ENCODE measurements around the gene NOL3. TPM values are rescaled to one million over a fixed set of nuclear protein-coding genes. Genes with fewer than 3 reads are reported as not detected.
A peak's percentile ranks its signal among the peaks of the same experiment; 100 is the strongest.

NOL3 gene
- total and polyA plus RNA-seq, 2 of the 13 experiments (the other 11 are each of a cell fraction or from before 2014, with no cell fraction given): 5.7 to 20.5 TPM

GRCh38 chr16:67191995-67192681, 21.8 kb downstream of the NOL3 start, which contains the start of gene E2F4 (continued):
- TF ChIP-seq FOXP4 (CRISPR knock-in tag; IDR thresholded peaks at IDR 0.05) (peak; percentile 57), RFXAP (CRISPR knock-in tag; IDR thresholded peaks at IDR 0.05; ENCODE audit: borderline replicate concordance) (peak; percentile 74; the same call in 1 of the 2 replicates), XRCC5 (optimal IDR thresholded peaks at IDR 0.05; ENCODE audit: low read length) (peak; percentile 98), PTBP1 (IDR thresholded peaks at IDR 0.05; ENCODE audit: low read depth, low read length, poor library complexity, severe bottlenecking) (no peak), CENPT (CRISPR knock-in tag; IDR thresholded peaks at IDR 0.05; ENCODE audit: low read depth) (no peak), CAMTA2 (CRISPR knock-in tag; IDR thresholded peaks at IDR 0.05; ENCODE audit: borderline replicate concordance) (no peak), ZFP1 (CRISPR knock-in tag; IDR thresholded peaks at IDR 0.05) (no peak), ZSCAN30 (CRISPR knock-in tag; IDR thresholded peaks at IDR 0.05) (no peak), ARNT (IDR thresholded peaks at IDR 0.05) (no peak), ZNF766 (CRISPR knock-in tag; IDR thresholded peaks at IDR 0.05; ENCODE audit: borderline replicate concordance) (peak; percentile 70; the same call in 1 of the 2 replicates), NFE2 (CRISPR knock-in tag; IDR thresholded peaks at IDR 0.05) (no peak), SOX5 (CRISPR knock-in tag; IDR thresholded peaks at IDR 0.05; ENCODE audit: borderline replicate concordance) (peak; percentile 51; the same call in 1 of the 2 replicates), ZFP62 (CRISPR knock-in tag; IDR thresholded peaks at IDR 0.05) (no peak), FOXP1 (IDR thresholded peaks at IDR 0.05) (no peak), FOXP1 (CRISPR knock-in tag; IDR thresholded peaks at IDR 0.05) (no peak), JUND (CRISPR knock-in tag; IDR thresholded peaks at IDR 0.05) (no peak), ZNF614 (CRISPR knock-in tag; IDR thresholded peaks at IDR 0.05; ENCODE audit: borderline replicate concordance) (peak; percentile 62; the same call in 1 of the 2 replicates), RFX1 (IDR thresholded peaks at IDR 0.05) (no peak)
- TF ChIP-seq, protein P1, sequence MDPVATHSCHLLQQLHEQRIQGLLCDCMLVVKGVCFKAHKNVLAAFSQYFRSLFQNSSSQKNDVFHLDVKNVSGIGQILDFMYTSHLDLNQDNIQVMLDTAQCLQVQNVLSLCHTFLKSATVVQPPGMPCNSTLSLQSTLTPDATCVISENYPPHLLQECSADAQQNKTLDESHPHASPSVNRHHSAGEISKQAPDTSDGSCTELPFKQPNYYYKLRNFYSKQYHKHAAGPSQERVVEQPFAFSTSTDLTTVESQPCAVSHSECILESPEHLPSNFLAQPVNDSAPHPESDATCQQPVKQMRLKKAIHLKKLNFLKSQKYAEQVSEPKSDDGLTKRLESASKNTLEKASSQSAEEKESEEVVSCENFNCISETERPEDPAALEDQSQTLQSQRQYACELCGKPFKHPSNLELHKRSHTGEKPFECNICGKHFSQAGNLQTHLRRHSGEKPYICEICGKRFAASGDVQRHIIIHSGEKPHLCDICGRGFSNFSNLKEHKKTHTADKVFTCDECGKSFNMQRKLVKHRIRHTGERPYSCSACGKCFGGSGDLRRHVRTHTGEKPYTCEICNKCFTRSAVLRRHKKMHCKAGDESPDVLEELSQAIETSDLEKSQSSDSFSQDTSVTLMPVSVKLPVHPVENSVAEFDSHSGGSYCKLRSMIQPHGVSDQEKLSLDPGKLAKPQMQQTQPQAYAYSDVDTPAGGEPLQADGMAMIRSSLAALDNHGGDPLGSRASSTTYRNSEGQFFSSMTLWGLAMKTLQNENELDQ (CRISPR knock-in tag; IDR thresholded peaks at IDR 0.05; ENCODE audit: borderline replicate concordance): no peak
- TF ChIP-seq, protein P2, sequence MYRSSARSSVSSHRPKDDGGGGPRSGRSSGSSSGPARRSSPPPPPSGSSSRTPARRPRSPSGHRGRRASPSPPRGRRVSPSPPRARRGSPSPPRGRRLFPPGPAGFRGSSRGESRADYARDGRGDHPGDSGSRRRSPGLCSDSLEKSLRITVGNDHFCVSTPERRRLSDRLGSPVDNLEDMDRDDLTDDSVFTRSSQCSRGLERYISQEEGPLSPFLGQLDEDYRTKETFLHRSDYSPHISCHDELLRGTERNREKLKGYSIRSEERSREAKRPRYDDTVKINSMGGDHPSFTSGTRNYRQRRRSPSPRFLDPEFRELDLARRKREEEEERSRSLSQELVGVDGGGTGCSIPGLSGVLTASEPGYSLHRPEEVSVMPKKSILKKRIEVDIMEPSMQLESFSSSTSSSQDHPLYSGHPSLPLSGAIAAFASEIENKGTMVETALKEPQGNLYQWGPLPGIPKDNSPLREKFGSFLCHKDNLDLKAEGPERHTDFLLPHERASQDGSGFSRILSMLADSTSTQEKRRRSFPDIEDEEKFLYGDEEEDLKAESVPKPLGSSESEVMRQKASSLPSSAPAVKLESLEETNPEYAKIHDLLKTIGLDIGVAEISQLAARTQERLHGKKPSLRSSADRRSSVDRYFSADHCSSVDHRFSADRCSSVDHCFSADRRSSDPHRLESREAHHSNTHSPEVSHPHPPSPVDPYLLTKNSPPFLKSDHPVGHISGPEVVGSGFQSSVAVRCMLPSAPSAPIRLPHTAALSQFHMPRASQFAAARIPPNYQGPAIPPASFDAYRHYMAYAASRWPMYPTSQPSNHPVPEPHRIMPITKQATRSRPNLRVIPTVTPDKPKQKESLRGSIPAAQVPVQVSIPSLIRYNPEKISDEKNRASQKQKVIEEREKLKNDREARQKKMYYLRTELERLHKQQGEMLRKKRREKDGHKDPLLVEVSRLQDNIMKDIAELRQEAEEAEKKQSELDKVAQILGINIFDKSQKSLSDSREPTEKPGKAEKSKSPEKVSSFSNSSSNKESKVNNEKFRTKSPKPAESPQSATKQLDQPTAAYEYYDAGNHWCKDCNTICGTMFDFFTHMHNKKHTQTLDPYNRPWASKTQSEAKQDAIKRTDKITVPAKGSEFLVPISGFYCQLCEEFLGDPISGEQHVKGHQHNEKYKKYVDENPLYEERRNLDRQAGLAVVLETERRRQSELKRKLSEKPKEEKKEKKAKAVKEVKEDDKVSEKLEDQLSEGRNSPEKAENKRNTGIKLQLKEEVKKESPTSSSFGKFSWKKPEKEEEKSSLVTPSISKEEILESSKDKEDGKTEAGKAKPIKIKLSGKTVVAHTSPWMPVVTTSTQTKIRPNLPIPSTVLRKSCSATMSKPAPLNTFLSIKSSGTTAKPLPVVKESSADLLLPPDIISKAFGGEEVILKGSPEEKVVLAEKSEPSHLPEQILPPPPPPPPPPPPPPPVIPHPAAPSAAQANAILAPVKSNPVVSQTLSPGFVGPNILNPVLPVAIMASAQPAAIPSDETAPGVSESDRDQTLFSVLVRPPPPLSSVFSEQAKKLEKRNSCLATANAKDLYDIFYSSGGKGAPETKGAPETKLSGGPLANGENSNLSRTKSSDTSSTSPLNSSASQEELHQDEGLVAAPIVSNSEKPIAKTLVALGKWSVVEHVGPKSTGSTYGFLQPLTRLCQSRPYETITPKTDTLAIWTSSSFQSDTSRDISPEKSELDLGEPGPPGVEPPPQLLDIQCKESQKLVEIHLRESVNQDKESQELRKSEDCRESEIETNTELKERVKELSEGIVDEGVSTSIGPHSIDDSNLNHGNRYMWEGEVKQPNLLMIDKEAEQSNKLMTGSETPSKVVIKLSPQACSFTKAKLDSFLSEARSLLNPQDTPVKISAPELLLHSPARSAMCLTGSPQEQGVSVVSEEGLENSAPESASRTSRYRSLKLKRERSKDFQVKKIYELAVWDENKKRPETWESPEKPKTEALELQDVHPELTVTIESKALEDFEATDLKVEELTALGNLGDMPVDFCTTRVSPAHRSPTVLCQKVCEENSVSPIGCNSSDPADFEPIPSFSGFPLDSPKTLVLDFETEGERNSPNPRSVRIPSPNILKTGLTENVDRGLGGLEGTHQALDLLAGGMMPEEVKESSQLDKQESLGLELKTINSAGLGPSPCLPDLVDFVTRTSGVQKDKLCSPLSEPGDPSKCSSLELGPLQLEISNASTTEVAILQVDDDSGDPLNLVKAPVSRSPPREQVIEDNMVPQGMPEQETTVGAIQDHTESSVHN (CRISPR knock-in tag; IDR thresholded peaks at IDR 0.05): no peak
